GM12892 (cell line): ENCODE results near the gene RNF123.

Experiments
- POLR2A ChIP-seq: IDR thresholded peaks from 2 replicates; pipeline ENCODE4 v1.6.1; 2011; ENCODE audit warnings: low read depth, low read length, control low read depth
- POLR2AphosphoS5 ChIP-seq: IDR thresholded peaks from 2 replicates; pipeline ENCODE4 v1.6.1; 2011; ENCODE audit warnings: low read depth, low read length, control low read depth

GRCh38 chr3:49727924-49728361, 38.6 kb downstream of the RNF123 start:
- no peak for TF ChIP-seq POLR2AphosphoS5
- TF ChIP-seq POLR2A = no peak
